Upper lobe of left lung (tissue), 6 donors: ENCODE results near the gene COL6A3. TPM values are rescaled to one million over a fixed set of nuclear protein-coding genes. Genes with fewer than 3 reads are reported as not detected.

Experiments
- ATAC-seq, 2 donors: fragments of 200-7000 bp; cut with Tn5 transposase; one replicate each; pipeline ENCODE4 v1.9.1; 2022; ENCODE audit warnings: mild to moderate bottlenecking in 2 of 2, moderate library complexity in 2 of 2; ENCODE audit not compliant: low FRiP score in 2 of 2
- DNase-seq, 2 donors: peaks; one replicate each; pipeline ENCODE4 v3.0.0-alpha.2; 2019 to 2020
- H3K27ac ChIP-seq, 4 donors: fragments of 200-600 bp; sonication (generic); one replicate each; pipeline ENCODE4 v1.5.1; 2016 to 2019
- H3K27me3 ChIP-seq, 4 donors: fragments of 200-600 bp; sonication (generic); one replicate each; pipeline ENCODE4 v1.5.1; 2017 to 2019
- H3K36me3 ChIP-seq, 4 donors: fragments of 200-600 bp; sonication (generic); one replicate each; pipeline ENCODE4 v1.5.1; 2016 to 2019
- H3K4me1 ChIP-seq, 4 donors: fragments of 200-600 bp; sonication (generic); one replicate each; pipeline ENCODE4 v1.5.1; 2018 to 2019
- H3K4me3 ChIP-seq, 4 donors: fragments of 200-600 bp; sonication (generic); one replicate each; pipeline ENCODE4 v1.5.1; 2017 to 2019; ENCODE audit warnings: mild to moderate bottlenecking in 2 of 4, moderate library complexity in 1 of 4
- H3K9me3 ChIP-seq, 4 donors: fragments of 200-600 bp; sonication (generic); one replicate each; pipeline ENCODE4 v1.5.1; 2018 to 2019
- CTCF ChIP-seq, 6 experiments: fragments of 450-650 bp in 4 of 6; fragments of 200-600 bp in 2 of 6; sonication (generic) in 2 of 6; IDR thresholded peaks; one replicate each; pipeline ENCODE4 v1.5.1; 2016 to 2019; ENCODE audit warnings: antibody characterized with exemption in 6 of 6
- EP300 ChIP-seq, 4 donors: sonication (generic); formaldehyde crosslinking; IDR thresholded peaks; one replicate each; pipeline ENCODE4 v1.5.1; 2017; ENCODE audit warnings: antibody characterized with exemption in 4 of 4, control low read depth in 2 of 4
- POLR2A ChIP-seq, 4 donors: fragments of 450-650 bp; IDR thresholded peaks; one replicate each; pipeline ENCODE4 v1.5.1; 2016 to 2017; ENCODE audit warnings: antibody characterized with exemption in 4 of 4, mild to moderate bottlenecking in 2 of 4
- POLR2AphosphoS5 ChIP-seq, 2 donors: sonication (generic); formaldehyde crosslinking; IDR thresholded peaks; one replicate each; pipeline ENCODE4 v1.5.1; 2017; ENCODE audit warnings: antibody characterized with exemption in 2 of 2
- WGBS, 2 donors: methylation state at CpG; one replicate each; pipeline ENCODE4 v1.1.5; 2017 to 2018; 5-methylcytosine and 5-hydroxymethylcytosine counted together
- total RNA-seq, 6 donors: library from RNA; depleted of rRNA in 4 of 6; stranded (reverse); fragments of >200 nt in 4 of 6; gene quantifications; one replicate each; pipeline versions ENCODE4 v1.1.0 to v1.2.1, GENCODE V29; 2016 to 2021
- donor health status: DM: no; HTN: no; CAD: no; lungs with moderate emphysema.
- donor health status: DM: no; HTN: yes; CAD: no; lungs with severe emphysema.

Gene COL6A3
- total RNA-seq, 6 donors from 2014 or later, result 34.4 to 199 (median 71.9) TPM

DNA sequence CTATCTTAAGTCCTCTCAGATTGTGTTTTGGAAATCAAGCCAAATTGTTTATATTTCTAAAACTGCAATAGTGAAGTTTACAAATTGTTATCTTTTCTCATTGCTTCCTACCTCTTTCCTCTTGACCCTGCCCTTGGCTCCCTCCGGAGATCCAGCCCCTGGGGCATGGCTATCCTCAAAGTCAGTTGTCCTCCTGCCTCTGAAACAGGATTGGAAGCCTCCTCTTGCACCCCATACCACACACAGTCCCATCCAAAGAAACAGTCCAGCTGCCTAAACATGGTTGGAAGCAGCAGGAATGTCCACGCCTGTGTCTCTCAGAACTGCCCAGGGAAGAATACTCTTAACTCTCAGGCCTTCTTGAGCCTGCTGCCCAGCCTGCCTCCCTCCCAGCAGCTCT, 30.1 kb upstream of the COL6A3 start:
- DNase-seq (no peak), ATAC-seq (no peak)
- H3K4me3 ChIP-seq, result no peak overlapping the region
- no peak overlapping the region for H3K27ac ChIP-seq
- no peaks in the 10 kb centered on the region for H3K27me3 ChIP-seq
- TF ChIP-seq POLR2AphosphoS5 (IDR thresholded peaks at IDR 0.05) (no peak), EP300 (IDR thresholded peaks at IDR 0.05) (no peak), POLR2A (IDR thresholded peaks at IDR 0.05) (no peak), CTCF (IDR thresholded peaks at IDR 0.05) (no peak)
- 70 to 83% methylated on average over 2 of the region's 2 CpGs for WGBS, 2 donors
- peaks cover 5 to 8% (median 6%) of the 10 kb centered on the region in 4 donors for H3K4me1 ChIP-seq
- no peaks in the 10 kb centered on the region for H3K9me3 ChIP-seq
- no peaks in the 10 kb centered on the region for H3K36me3 ChIP-seq

DNA sequence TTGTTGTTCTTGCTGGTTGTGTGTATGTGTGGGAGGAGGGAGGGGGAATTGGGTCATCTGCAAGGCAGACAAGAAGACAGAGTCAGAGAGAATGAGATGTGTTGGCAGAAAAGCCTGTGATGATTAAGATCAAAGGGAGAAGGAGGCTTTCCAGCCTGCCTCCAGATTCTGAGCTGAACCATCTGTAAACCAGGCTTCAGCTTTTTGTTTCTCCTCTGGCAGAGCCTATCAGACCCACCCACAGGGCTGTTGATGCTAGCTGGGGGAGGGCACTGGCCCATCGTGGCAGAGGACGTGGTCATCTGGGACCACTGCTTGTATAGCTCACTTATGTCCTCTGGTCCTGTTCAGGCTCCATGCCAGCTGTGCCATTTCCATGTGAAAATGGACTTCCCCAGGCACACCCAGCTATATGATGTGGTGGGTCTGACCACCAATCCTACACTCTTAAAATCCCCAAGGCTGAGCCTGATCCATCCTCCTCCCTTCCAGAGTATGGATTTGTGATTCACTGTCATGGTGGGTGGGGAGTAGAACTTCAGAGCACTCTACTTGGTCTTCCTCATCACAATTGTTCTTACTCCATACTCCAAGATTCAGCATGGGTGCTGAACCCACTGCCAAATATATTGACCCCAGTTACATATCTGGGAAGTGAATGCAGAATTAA, 27.8 kb upstream of the COL6A3 start:
- no peaks in the 10 kb centered on the region for H3K9me3 ChIP-seq
- DNase-seq, result no peak
- 41 to 75% methylated on average over 2 of the region's 2 CpGs for WGBS, 2 donors
- TF ChIP-seq EP300 (IDR thresholded peaks at IDR 0.05) (no peak), CTCF (IDR thresholded peaks at IDR 0.05) (no peak), POLR2A (IDR thresholded peaks at IDR 0.05) (no peak), POLR2AphosphoS5 (IDR thresholded peaks at IDR 0.05) (no peak)
- ATAC-seq, result peak in 1 of 2 donors; percentile 86
- H3K27ac ChIP-seq, result peak overlapping the region in 1 of 4 donors; percentile 24
- H3K4me3 ChIP-seq, result no peak overlapping the region
- H3K27me3 ChIP-seq, result no peaks in the 10 kb centered on the region
- H3K4me1 ChIP-seq, result peaks cover 0 to 5% (median 0%) of the 10 kb centered on the region in 4 donors
- H3K36me3 ChIP-seq, result no peaks in the 10 kb centered on the region

GRCh38 chr2:237440819-237441281, 26.9 kb upstream of the COL6A3 start:
- Histone ChIP-seq H3K4me3 (no peak overlapping the region), H3K36me3 (no peaks in the 10 kb centered on the region), H3K4me1 (peaks cover 0 to 5% (median 0%) of the 10 kb centered on the region in 4 donors), H3K9me3 (no peaks in the 10 kb centered on the region), H3K27me3 (no peaks in the 10 kb centered on the region), H3K27ac (peak overlapping the region in 1 of 4 donors; percentile 41)
- no peak for ATAC-seq
- no peak for DNase-seq
- WGBS, 2 donors, result 32 to 42% methylated on average over 2 of the region's 2 CpGs
- TF ChIP-seq POLR2AphosphoS5 (IDR thresholded peaks at IDR 0.05) (no peak), CTCF (IDR thresholded peaks at IDR 0.05) (no peak), EP300 (IDR thresholded peaks at IDR 0.05) (no peak), POLR2A (IDR thresholded peaks at IDR 0.05) (no peak)

- DNase-seq (no peak), ATAC-seq (no peak)
- no peaks in the 10 kb centered on the region for H3K36me3 ChIP-seq
- no peak overlapping the region for H3K4me3 ChIP-seq
- H3K4me1 ChIP-seq, result peaks cover 0 to 15% (median 2%) of the 10 kb centered on the region in 4 donors
- 48 to 61% methylated on average over 8 of the region's 8 CpGs for WGBS, 2 donors
- TF ChIP-seq CTCF (IDR thresholded peaks at IDR 0.05), result peak in 1 of 6 experiments; percentile 6
- TF ChIP-seq POLR2AphosphoS5 (IDR thresholded peaks at IDR 0.05), result no peak
- no peaks in the 10 kb centered on the region for H3K27me3 ChIP-seq
- H3K9me3 ChIP-seq, result no peaks in the 10 kb centered on the region
- H3K27ac ChIP-seq, result no peak overlapping the region
Measured at GRCh38 chr2:237438080-237438940, 24.3 kb upstream of the COL6A3 start.
